Measurements from ENCODE around the gene ZNF398. TPM values are rescaled to one million over a fixed set of nuclear protein-coding genes. Genes with fewer than 3 reads are reported as not detected.
"Not testable (repeated sequence)": the region's sequence is repeated elsewhere in the genome, so short reads cannot be mapped to it uniquely, and the experiment has no call there.

ZNF398 gene
- total RNA-seq, 1 donor from 2014 or later, result 16.6 TPM

DNA sequence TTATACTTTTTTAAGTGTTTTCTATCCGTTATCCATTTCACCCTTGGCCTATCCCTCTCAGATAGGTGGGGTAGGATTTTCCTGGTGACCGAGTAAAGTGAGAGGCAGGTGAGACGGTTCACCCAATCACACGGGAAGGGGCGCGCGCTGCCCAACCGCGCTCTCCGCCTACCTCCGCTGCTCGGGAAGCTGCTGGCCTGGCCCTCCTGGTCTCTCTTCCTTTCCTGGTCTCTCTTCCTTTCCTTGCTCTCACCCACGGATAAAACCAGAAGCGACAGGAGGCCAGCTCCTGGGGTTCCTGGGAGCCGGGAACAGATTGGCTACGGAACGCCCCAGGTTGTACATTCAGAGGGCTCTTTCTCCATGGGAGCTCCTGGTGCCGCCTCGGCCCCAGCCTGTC, 77.9 kb downstream of the ZNF398 start:
- H3K4me2 ChIP-seq (ENCODE audit: low read length), result no peak overlapping the region
- Mint-ChIP-seq H3K27me3 (ENCODE audit: low read depth, unreplicated experiment) (no peaks in the 10 kb centered on the region), H3K9me3 (ENCODE audit: unreplicated experiment) (no peaks in the 10 kb centered on the region), H3K4me3 (ENCODE audit: unreplicated experiment) (no peak overlapping the region), H3K36me3 (ENCODE audit: low read depth, unreplicated experiment) (peaks cover 14% of the 10 kb centered on the region), H3K27ac (ENCODE audit: unreplicated experiment) (no peak overlapping the region), H3K4me1 (ENCODE audit: low read depth, unreplicated experiment) (peaks cover 5% of the 10 kb centered on the region)
- H3K27me3 ChIP-seq (ENCODE audit: insufficient read depth, low read length), result no peaks in the 10 kb centered on the region
- TF ChIP-seq CTCF (IDR thresholded peaks at IDR 0.05; ENCODE audit: insufficient read depth, low read depth, low read length), result no peak
- TF ChIP-seq EZH2 (IDR thresholded peaks at IDR 0.05; ENCODE audit: insufficient read depth, low read length), result no peak
- H3K9ac ChIP-seq (ENCODE audit: low read length), result no peak overlapping the region
- H4K20me1 ChIP-seq (ENCODE audit: insufficient read depth, low read length), result peaks cover 9% of the 10 kb centered on the region
- peaks cover 3% of the 10 kb centered on the region for H3K36me3 ChIP-seq (ENCODE audit: insufficient read depth, low read length)
- no peak for FAIRE-seq
- H3K4me3 ChIP-seq (ENCODE audit: insufficient read depth, low read depth, low read length), result no peak overlapping the region
- H2AFZ ChIP-seq (ENCODE audit: low read depth, low read length), result no peak overlapping the region
- no peak overlapping the region for H3K27ac ChIP-seq (ENCODE audit: low read depth, low read length)
- no peaks in the 10 kb centered on the region for H3K9me3 ChIP-seq (ENCODE audit: insufficient read depth, low read depth, low read length)
- H3K79me2 ChIP-seq (ENCODE audit: insufficient read depth, low read length), result peaks cover 2% of the 10 kb centered on the region
- no peak for DNase-seq (ENCODE audit: low read depth)
- H3K4me1 ChIP-seq (ENCODE audit: insufficient read depth, low read length), result peaks cover 4% of the 10 kb centered on the region

- H4K20me1 ChIP-seq (ENCODE audit: insufficient read depth, low read length), result peaks cover 9% of the 10 kb centered on the region
- H3K27me3 Mint-ChIP-seq (ENCODE audit: low read depth, unreplicated experiment), result no peaks in the 10 kb centered on the region
- TF ChIP-seq EZH2 (IDR thresholded peaks at IDR 0.05; ENCODE audit: insufficient read depth, low read length) (no peak), CTCF (IDR thresholded peaks at IDR 0.05; ENCODE audit: insufficient read depth, low read depth, low read length) (no peak)
- no peak overlapping the region for H3K4me2 ChIP-seq (ENCODE audit: low read length)
- H3K36me3 Mint-ChIP-seq (ENCODE audit: low read depth, unreplicated experiment), result peaks cover 11% of the 10 kb centered on the region
- no peak overlapping the region for H3K4me3 ChIP-seq (ENCODE audit: insufficient read depth, low read depth, low read length)
- no peak overlapping the region for H3K27ac Mint-ChIP-seq (ENCODE audit: unreplicated experiment)
- no peak overlapping the region for H3K27ac ChIP-seq (ENCODE audit: low read depth, low read length)
- DNase-seq (ENCODE audit: low read depth) (no peak), FAIRE-seq (no peak)
- H3K9me3 ChIP-seq (ENCODE audit: insufficient read depth, low read depth, low read length), result no peaks in the 10 kb centered on the region
- H3K27me3 ChIP-seq (ENCODE audit: insufficient read depth, low read length), result no peaks in the 10 kb centered on the region
- H2AFZ ChIP-seq (ENCODE audit: low read depth, low read length), result no peak overlapping the region
- H3K4me1 ChIP-seq (ENCODE audit: insufficient read depth, low read length), result no peaks in the 10 kb centered on the region
- H3K4me1 Mint-ChIP-seq (ENCODE audit: low read depth, unreplicated experiment), result peaks cover 2% of the 10 kb centered on the region
- peaks cover 3% of the 10 kb centered on the region for H3K36me3 ChIP-seq (ENCODE audit: insufficient read depth, low read length)
- H3K9me3 Mint-ChIP-seq (ENCODE audit: unreplicated experiment), result no peaks in the 10 kb centered on the region
- peaks cover 2% of the 10 kb centered on the region for H3K79me2 ChIP-seq (ENCODE audit: insufficient read depth, low read length)
- no peak overlapping the region for H3K9ac ChIP-seq (ENCODE audit: low read length)
- H3K4me3 Mint-ChIP-seq (ENCODE audit: unreplicated experiment), result no peak overlapping the region
Observed at GRCh38 chr7:149225656-149226055, 78.4 kb downstream of the ZNF398 start.

GRCh38 chr7:149226366-149226765, 79.1 kb downstream of the ZNF398 start:
- not testable (repeated sequence) for H3K4me3 ChIP-seq (ENCODE audit: insufficient read depth, low read depth, low read length); H3K4me3 Mint-ChIP-seq (ENCODE audit: unreplicated experiment); H3K9me3 Mint-ChIP-seq (ENCODE audit: unreplicated experiment); H3K9ac ChIP-seq (ENCODE audit: low read length); H4K20me1 ChIP-seq (ENCODE audit: insufficient read depth, low read length); H3K79me2 ChIP-seq (ENCODE audit: insufficient read depth, low read length); H3K9me3 ChIP-seq (ENCODE audit: insufficient read depth, low read depth, low read length); H3K4me1 ChIP-seq (ENCODE audit: insufficient read depth, low read length); H3K36me3 Mint-ChIP-seq (ENCODE audit: low read depth, unreplicated experiment); H2AFZ ChIP-seq (ENCODE audit: low read depth, low read length); H3K27me3 Mint-ChIP-seq (ENCODE audit: low read depth, unreplicated experiment); H3K4me2 ChIP-seq (ENCODE audit: low read length); H3K36me3 ChIP-seq (ENCODE audit: insufficient read depth, low read length); H3K4me1 Mint-ChIP-seq (ENCODE audit: low read depth, unreplicated experiment); H3K27ac ChIP-seq (ENCODE audit: low read depth, low read length); H3K27me3 ChIP-seq (ENCODE audit: insufficient read depth, low read length); FAIRE-seq; DNase-seq (ENCODE audit: low read depth); H3K27ac Mint-ChIP-seq (ENCODE audit: unreplicated experiment)

Data from astrocyte (in vitro differentiated cells and primary cell).